Endothelial cell of umbilical vein (primary cell): Measurements from ENCODE around the gene TTC22. TPM values are rescaled to one million over a fixed set of nuclear protein-coding genes. Genes with fewer than 3 reads are reported as not detected.

ENCODE experiments used
- BruUV-seq: library from RNA; stranded (reverse); fragments of 400-500 nt; replicated peaks from 2 replicates; lab custom pipeline; 2021; lab: Mats Ljungman, UMichigan
- CTCF ChIA-PET: fragments of 300-600, 350-600 bp; sonication (Branson Sonifier 250); formaldehyde crosslinking; loops from one replicate; lab custom pipeline; 2021; ENCODE audit warnings: antibody characterized with exemption, inconsistent platforms; lab: Charles Lee
- POLR2A ChIA-PET: fragments of 300-600, 350-600 bp; sonication (Branson Sonifier 250); formaldehyde crosslinking; loops from one replicate; lab custom pipeline; 2021; ENCODE audit warnings: antibody characterized with exemption, inconsistent platforms; lab: Charles Lee
- DNase-seq: peaks from one replicate; pipeline ENCODE4 v3.0.0-alpha.2; 2011; ENCODE audit warnings: low read depth, low spot score
- FAIRE-seq: peaks from 2 replicates; lab custom pipeline; 2011; peaks lifted over from hg19 to GRCh38; lab: Jason Lieb, UNC
- H2AFZ ChIP-seq: 2 replicates; pipeline ENCODE4 v1.6.0; 2012; ENCODE audit warnings: low read depth, low read length, control low read depth, inconsistent platforms
- H3K27ac ChIP-seq: 2 replicates; pipeline ENCODE4 v1.5.1; 2011; ENCODE audit warnings: low read depth, mild to moderate bottlenecking, control low read depth, low read length, moderate library complexity; ENCODE audit not compliant: insufficient read depth
- H3K27me3 ChIP-seq, 2 experiments: 2 replicates each; pipeline versions ENCODE4 v1.6.0 to v1.6.1; 2011; ENCODE audit warnings: low read length in 2 of 2, mixed read lengths in 1 of 2; ENCODE audit not compliant: control insufficient read depth in 2 of 2, insufficient read depth in 2 of 2
- H3K36me3 ChIP-seq, 2 experiments: 2 replicates in 1 of 2; 3 replicates in 1 of 2; pipeline ENCODE4 v1.5.1; 2011; ENCODE audit warnings: low read length in 2 of 2, mild to moderate bottlenecking in 1 of 2, moderate library complexity in 1 of 2; ENCODE audit not compliant: control insufficient read depth in 2 of 2, insufficient read depth in 2 of 2; ENCODE audit errors: extremely low read depth in 1 of 2
- H3K4me1 ChIP-seq: 3 replicates; pipeline ENCODE4 v1.5.1; 2011; ENCODE audit warnings: mild to moderate bottlenecking, low read length; ENCODE audit not compliant: control insufficient read depth, insufficient read depth; ENCODE audit errors: extremely low read depth
- H3K4me2 ChIP-seq: 2 replicates; pipeline ENCODE4 v1.6.1; 2011; ENCODE audit warnings: low read length, control low read depth, mixed read lengths; ENCODE audit not compliant: insufficient read depth
- H3K4me3 ChIP-seq, 3 experiments: fragments of 200-600 bp in 1 of 3; sonication (generic), shearing (Covaris generic) in 1 of 3; replicated peaks in 1 of 3; 2 replicates each; pipeline ENCODE4 v1.5.1; 2011 to 2016; ENCODE audit warnings: control low read depth in 3 of 3, low read length in 3 of 3, mild to moderate bottlenecking in 2 of 3, inconsistent platforms in 1 of 3, low read depth in 1 of 3, moderate library complexity in 1 of 3; ENCODE audit not compliant: insufficient read depth in 1 of 3
- H3K79me2 ChIP-seq: 2 replicates; pipeline ENCODE4 v1.6.0; 2012; ENCODE audit warnings: low read length, inconsistent platforms; ENCODE audit not compliant: control insufficient read depth, insufficient read depth
- H3K9ac ChIP-seq: replicated peaks from 2 replicates; pipeline ENCODE3; 2011; ENCODE audit warnings: low read length, control low read depth; ENCODE audit not compliant: insufficient read depth; ENCODE audit errors: extremely low read depth
- H3K9me1 ChIP-seq: replicated peaks from 3 replicates; pipeline ENCODE4 v1.6.0; 2011; ENCODE audit warnings: mild to moderate bottlenecking, low read length; ENCODE audit not compliant: control insufficient read depth, insufficient read depth; ENCODE audit errors: extremely low read depth
- H3K9me3 ChIP-seq: replicated peaks from 2 replicates; pipeline ENCODE4 v1.5.1; 2012; ENCODE audit warnings: low read length, inconsistent platforms; ENCODE audit not compliant: control insufficient read depth, insufficient read depth
- H4K20me1 ChIP-seq: replicated peaks from 2 replicates; pipeline ENCODE3; 2011; ENCODE audit warnings: mild to moderate bottlenecking, low read length; ENCODE audit not compliant: control insufficient read depth, insufficient read depth; ENCODE audit errors: extremely low read depth
- CTCF ChIP-seq, 2 donors: IDR thresholded peaks; 1 replicate in 1 of 2; 2 replicates in 1 of 2; pipeline ENCODE4 v1.5.1; 2011; ENCODE audit warnings: low read length in 2 of 2, mild to moderate bottlenecking in 2 of 2, moderate library complexity in 2 of 2, control low read depth in 1 of 2, inconsistent platforms in 1 of 2, low read depth in 1 of 2; ENCODE audit not compliant: insufficient read depth in 1 of 2; ENCODE audit errors: extremely low read depth in 1 of 2
- EZH2 ChIP-seq: IDR thresholded peaks from 2 replicates; pipeline ENCODE4 v1.6.1; 2012; ENCODE audit warnings: borderline replicate concordance, low read depth, mild to moderate bottlenecking, moderate library complexity, low read length, inconsistent platforms; ENCODE audit not compliant: severe bottlenecking
- FOS ChIP-seq: IDR thresholded peaks from 2 replicates; pipeline ENCODE4 v1.6.1; 2011; ENCODE audit warnings: mild to moderate bottlenecking, low read length, moderate library complexity, borderline replicate concordance; ENCODE audit not compliant: insufficient read depth
- GATA2 ChIP-seq: IDR thresholded peaks from 2 replicates; pipeline ENCODE4 v1.7.0; 2011; ENCODE audit warnings: low read depth, mild to moderate bottlenecking, moderate library complexity, mixed read lengths, low read length; ENCODE audit not compliant: insufficient read length, insufficient read depth
- JUN ChIP-seq: IDR thresholded peaks from 2 replicates; pipeline ENCODE4 v1.6.1; 2011; ENCODE audit warnings: borderline replicate concordance, low read depth; ENCODE audit not compliant: insufficient read length, insufficient read depth
- MAX ChIP-seq: IDR thresholded peaks from 2 replicates; pipeline ENCODE4 v1.6.1; 2011; ENCODE audit not compliant: insufficient read depth, insufficient read length
- MYC ChIP-seq: IDR thresholded peaks from one replicate; pipeline ENCODE4 v1.6.1; 2011; ENCODE audit warnings: mild to moderate bottlenecking, low read depth, low read length
- POLR2A ChIP-seq: IDR thresholded peaks from 2 replicates; pipeline ENCODE4 v1.6.1; 2012; ENCODE audit warnings: low read depth, mild to moderate bottlenecking, control low read depth, low read length
- POLR2AphosphoS5 ChIP-seq: IDR thresholded peaks from 2 replicates; pipeline ENCODE4 v1.6.1; 2012; ENCODE audit warnings: low read depth, mild to moderate bottlenecking, control low read depth, low read length, moderate library complexity; ENCODE audit not compliant: insufficient read depth
- dilution Hi-C: fragments of 300-500 bp; cut with MboI; formaldehyde crosslinking; loops from one replicate; pipeline ENCODE4 v1.15.0; 2019; ENCODE audit warnings: low sequenced_read_pairs; ENCODE audit not compliant: extremely low pct_ligation_motif_present
- intact Hi-C: fragments of 100-400 bp; cut with micrococcal nuclease; formaldehyde crosslinking; loops from one replicate; pipeline ENCODE4 v1.10.0; 2022
- polyA plus RNA-seq, 4 experiments: library from polyadenylated mRNA; depleted of rRNA in 3 of 4; stranded (reverse) in 3 of 4; unstranded in 1 of 4; fragments of >200 nt; gene quantifications; 2 replicates each; pipeline versions ENCODE4 v1.2.1 to v1.2.3, GENCODE V29; 2011 to 2012; ENCODE audit warnings: missing spikeins in 1 of 4
- total RNA-seq: library from RNA; stranded (reverse); gene quantifications from 2 replicates; pipeline ENCODE4 v1.2.3, GENCODE V29; 2021

TTC22 gene
- total and polyA plus RNA-seq, 2 donors (not counting 3 experiments of a cell fraction or from before 2014, with no cell fraction given) = not detected

GRCh38 chr1:54768093-54768492 is 33.0 kb downstream of the TTC22 start:
- intact Hi-C loops (loop anchor here (10.0 kb wide), 1 partner anchor 433 kb away; no protein-coding TSS in a partner anchor), dilution Hi-C loops (no loop called here)
- ChIA-PET CTCF (interaction anchor here (0.8 kb wide), 1 partner anchor 24 kb away, joined by 4 read pairs; no protein-coding TSS in a partner anchor), POLR2A (no interaction called here)
- BruUV-seq = no TSS peak
- H3K4me3 ChIP-seq = no peak overlapping the region
- no peaks in the 10 kb centered on the region for H3K9me1 ChIP-seq
- no peak overlapping the region for H3K9ac ChIP-seq
- FAIRE-seq (no peak), DNase-seq (no peak)
- no peaks in the 10 kb centered on the region for H3K36me3 ChIP-seq
- H3K27ac ChIP-seq = no peak overlapping the region
- no peaks in the 10 kb centered on the region for H4K20me1 ChIP-seq
- H3K9me3 ChIP-seq = no peaks in the 10 kb centered on the region
- H3K4me1 ChIP-seq = peaks cover 5% of the 10 kb centered on the region
- no peak overlapping the region for H3K4me2 ChIP-seq
- H3K27me3 ChIP-seq = peaks cover 0 to 13% of the 10 kb centered on the region in 2 experiments
- no peaks in the 10 kb centered on the region for H3K79me2 ChIP-seq
- no peak for TF ChIP-seq JUN
- no peak for TF ChIP-seq FOS
- TF ChIP-seq MYC = no peak
- no peak for TF ChIP-seq CTCF (IDR thresholded peaks at IDR 0.05; ENCODE audit: extremely low read depth in 1 of 2, insufficient read depth in 1 of 2, low read depth in 1 of 2, low read length in 2 of 2)
- TF ChIP-seq POLR2A = no peak
- TF ChIP-seq POLR2AphosphoS5 = no peak
- TF ChIP-seq GATA2 = no peak
- no peak for TF ChIP-seq EZH2
- no peak for TF ChIP-seq MAX
- no peak overlapping the region for H2AFZ ChIP-seq
